Fibroblast of skin of scalp (primary cell): ENCODE results near the gene USF2.
"Not testable (repeated sequence)": the region's sequence is repeated elsewhere in the genome, so short reads cannot be mapped to it uniquely, and the experiment has no call there.

Experiments used
- DNase-seq: peaks from one replicate; pipeline ENCODE4 v3.0.0-alpha.2; 2013

Gene USF2

GRCh38 chr19:35285465-35285864 is 16.7 kb downstream of the USF2 start:
- not testable (repeated sequence) for DNase-seq

GRCh38 chr19:35286101-35286500 is 17.3 kb downstream of the USF2 start:
- not testable (repeated sequence) for DNase-seq

GRCh38 chr19:35287713-35288112 is 19.0 kb downstream of the USF2 start:
- DNase-seq = no peak

GRCh38 chr19:35288331-35288730 is 19.6 kb downstream of the USF2 start:
- no peak for DNase-seq

- no peak for DNase-seq
Observed at GRCh38 chr19:35288906-35289305, 20.1 kb downstream of the USF2 start.

GRCh38 chr19:35290381-35291127 is 21.8 kb downstream of the USF2 start:
- DNase-seq = no peak

GRCh38 chr19:35291259-35291658 is 22.5 kb downstream of the USF2 start:
- DNase-seq = no peak

GRCh38 chr19:35291916-35292315 is 23.2 kb downstream of the USF2 start, which contains the start of gene MAG:
Gene MAG (plus strand): TSS chr19:35292161. CDS start chr19:35295409, 3,248 bp downstream.
- no peak for DNase-seq

GRCh38 chr19:35292421-35293362 is 23.9 kb downstream of the USF2 start:
- no peak for DNase-seq

- no peak for DNase-seq
Observed at GRCh38 chr19:35293363-35293739, 24.6 kb downstream of the USF2 start.

GRCh38 chr19:35293808-35294207 is 25.0 kb downstream of the USF2 start:
- no peak for DNase-seq

GRCh38 chr19:35294328-35294727 is 25.6 kb downstream of the USF2 start:
- no peak for DNase-seq

- DNase-seq = no peak
Observed at GRCh38 chr19:35294859-35295791, 26.4 kb downstream of the USF2 start.

GRCh38 chr19:35295792-35296462 is 27.2 kb downstream of the USF2 start:
- DNase-seq = no peak

- no peak for DNase-seq
Observed at GRCh38 chr19:35296644-35297514, 28.1 kb downstream of the USF2 start.

- DNase-seq = no peak
Observed at GRCh38 chr19:35297515-35297848, 28.7 kb downstream of the USF2 start.

GRCh38 chr19:35297922-35298321 is 29.2 kb downstream of the USF2 start:
- no peak for DNase-seq

- no peak for DNase-seq
Observed at GRCh38 chr19:35298561-35298972, 29.8 kb downstream of the USF2 start.

- DNase-seq = no peak
Observed at GRCh38 chr19:35299523-35300338, 31.0 kb downstream of the USF2 start.

- no peak for DNase-seq
Observed at GRCh38 chr19:35300339-35300649, 31.5 kb downstream of the USF2 start.
